Keratinocyte (primary cell): ENCODE measurements around the gene FAM114A1. TPM values are rescaled to one million over a fixed set of nuclear protein-coding genes. Genes with fewer than 3 reads are reported as not detected.

Experiments
- DNase-seq: peaks from one replicate; pipeline ENCODE4 v3.0.0-alpha.2; 2011; ENCODE audit warnings: low read depth, missing footprints, low spot score
- FAIRE-seq: peaks from 2 replicates; lab custom pipeline; 2011; peaks lifted over from hg19 to GRCh38; lab: Jason Lieb, UNC
- H2AFZ ChIP-seq: 2 replicates; pipeline ENCODE4 v1.6.0; 2012; ENCODE audit warnings: low read length, control low read depth, inconsistent platforms; ENCODE audit not compliant: control insufficient read depth
- H3K27ac ChIP-seq: 2 replicates; pipeline ENCODE4 v1.5.1; 2011; ENCODE audit warnings: low read length; ENCODE audit not compliant: control insufficient read depth, insufficient read depth
- H3K27me3 ChIP-seq: 3 replicates; pipeline ENCODE4 v1.6.0; 2011; ENCODE audit warnings: low read length; ENCODE audit not compliant: control insufficient read depth, insufficient read depth; ENCODE audit errors: extremely low read depth
- H3K36me3 ChIP-seq, 2 experiments: 2 replicates in 1 of 2; 3 replicates in 1 of 2; pipeline ENCODE4 v1.5.1; 2011; ENCODE audit warnings: low read length in 2 of 2, mild to moderate bottlenecking in 1 of 2; ENCODE audit not compliant: control insufficient read depth in 2 of 2, insufficient read depth in 2 of 2; ENCODE audit errors: extremely low read depth in 1 of 2
- H3K4me1 ChIP-seq: 3 replicates; pipeline ENCODE4 v1.5.1; 2011; ENCODE audit warnings: low read length; ENCODE audit not compliant: control insufficient read depth, insufficient read depth; ENCODE audit errors: extremely low read depth
- H3K4me2 ChIP-seq: 3 replicates; pipeline ENCODE4 v1.6.0; 2011; ENCODE audit warnings: low read depth, low read length; ENCODE audit not compliant: control insufficient read depth, insufficient read depth; ENCODE audit errors: extremely low read depth
- H3K4me3 ChIP-seq, 3 experiments: fragments of 200-600 bp in 1 of 3; sonication (generic) in 1 of 3; 2 replicates in 2 of 3; 3 replicates in 1 of 3; pipeline ENCODE4 v1.5.1; 2011 to 2016; ENCODE audit warnings: low read length in 3 of 3, mild to moderate bottlenecking in 3 of 3, control low read depth in 2 of 3, inconsistent platforms in 1 of 3, low read depth in 1 of 3, mixed read lengths in 1 of 3, mixed run types in 1 of 3, moderate library complexity in 1 of 3; ENCODE audit not compliant: control insufficient read depth in 2 of 3, insufficient read depth in 2 of 3; ENCODE audit errors: extremely low read depth in 1 of 3
- H3K79me2 ChIP-seq: 2 replicates; pipeline ENCODE4 v1.6.0; 2012; ENCODE audit warnings: low read length; ENCODE audit not compliant: control insufficient read depth, insufficient read depth
- H3K9ac ChIP-seq: 3 replicates; pipeline ENCODE4 v1.6.0; 2011; ENCODE audit warnings: low read length; ENCODE audit not compliant: control insufficient read depth, insufficient read depth; ENCODE audit errors: extremely low read depth
- H3K9me1 ChIP-seq: 3 replicates; pipeline ENCODE4 v1.6.0; 2011; ENCODE audit warnings: low read length; ENCODE audit not compliant: control insufficient read depth, insufficient read depth; ENCODE audit errors: extremely low read depth
- H3K9me3 ChIP-seq: 2 replicates; pipeline ENCODE4 v1.5.1; 2012; ENCODE audit warnings: low read depth, low read length; ENCODE audit not compliant: control insufficient read depth
- H4K20me1 ChIP-seq: 3 replicates; pipeline ENCODE4 v1.6.0; 2011; ENCODE audit warnings: low read length; ENCODE audit not compliant: control insufficient read depth, insufficient read depth; ENCODE audit errors: extremely low read depth
- EZH2 ChIP-seq: IDR thresholded peaks from one replicate; pipeline ENCODE4 v1.6.1; 2012; ENCODE audit warnings: inconsistent platforms, mild to moderate bottlenecking, low read length, moderate library complexity
- dilution Hi-C: fragments of 300-500 bp; cut with MboI; formaldehyde crosslinking; loops from one replicate; pipeline ENCODE4 v1.7.0; 2020; ENCODE audit warnings: low sequenced_read_pairs; ENCODE audit not compliant: extremely low pct_ligation_motif_present
- polyA plus RNA-seq, 5 experiments: library from polyadenylated mRNA; depleted of rRNA in 3 of 5; stranded (reverse) in 3 of 5; stranded (forward) in 1 of 5; unstranded in 1 of 5; fragments of >200 nt; gene quantifications; 1 replicate in 1 of 5; 2 replicates in 3 of 5; 3 replicates in 1 of 5; pipeline versions ENCODE4 v1.2.1 to v1.2.3, GENCODE V29; 2011 to 2012; ENCODE audit warnings: missing spikeins in 2 of 5, low read depth in 1 of 5, low replicate concordance in 1 of 5
- TF ChIP-seq, protein P1 (sequence below), 3 experiments: IDR thresholded peaks in 1 of 3; conservative IDR thresholded peaks in 1 of 3; optimal IDR thresholded peaks in 1 of 3; 2 replicates in 2 of 3; 3 replicates in 1 of 3; pipeline versions ENCODE3 to v1.5.1; 2011; ENCODE audit warnings: low read length in 3 of 3, mild to moderate bottlenecking in 3 of 3, moderate library complexity in 2 of 3, control low read depth in 1 of 3, inconsistent platforms in 1 of 3; ENCODE audit not compliant: insufficient read depth in 2 of 3; ENCODE audit errors: extremely low read depth in 1 of 3

Gene FAM114A1
- polyA plus RNA-seq, 1 donor (not counting 4 experiments of a cell fraction or from before 2014, with no cell fraction given), result 47.2 TPM

DNA sequence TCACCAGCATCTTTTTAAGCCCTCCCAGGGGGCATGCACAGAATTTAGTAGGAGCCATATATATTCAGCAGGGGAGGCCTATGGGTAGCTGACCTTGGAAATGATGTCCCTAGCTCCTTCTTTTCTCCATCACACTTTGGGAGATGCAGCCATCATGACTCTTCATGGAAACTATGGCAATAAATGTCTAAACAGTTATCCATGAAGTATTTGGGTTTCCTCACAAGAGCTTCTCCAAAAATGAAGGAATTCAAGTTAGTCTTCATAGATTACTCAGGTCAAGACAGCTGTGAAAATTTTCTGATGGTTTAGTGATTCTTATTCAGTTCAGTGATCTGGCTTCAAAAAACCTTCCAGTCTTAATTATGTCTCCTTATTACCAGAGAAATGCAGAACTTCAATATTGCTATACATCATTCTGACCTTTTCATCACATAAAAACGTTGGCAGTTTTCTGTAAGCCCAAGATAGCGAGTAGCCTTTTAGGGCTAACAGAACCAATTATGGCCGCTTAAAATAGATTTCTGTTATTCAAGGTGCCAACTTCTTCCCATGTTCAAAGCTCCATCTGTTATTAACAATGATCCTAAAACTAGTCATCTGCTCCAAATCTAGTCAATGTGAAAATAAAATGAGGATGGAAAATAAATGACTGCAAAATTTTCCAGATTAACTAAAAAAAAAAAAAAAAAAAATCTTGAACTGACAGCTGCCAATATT lies 112.1 kb downstream of the FAM114A1 start:
- no peak for FAIRE-seq
- no peaks in the 10 kb centered on the region for H3K9me1 ChIP-seq
- no peaks in the 10 kb centered on the region for H3K9me3 ChIP-seq
- H3K4me3 ChIP-seq, result no peak overlapping the region
- H3K4me1 ChIP-seq, result no peaks in the 10 kb centered on the region
- DNase-seq, result no peak
- no peaks in the 10 kb centered on the region for H4K20me1 ChIP-seq
- dilution Hi-C loops, result no loop called here
- no peak overlapping the region for H3K27ac ChIP-seq
- H2AFZ ChIP-seq, result no peak overlapping the region
- H3K4me2 ChIP-seq, result no peak overlapping the region
- no peaks in the 10 kb centered on the region for H3K79me2 ChIP-seq
- H3K9ac ChIP-seq, result no peak overlapping the region
- H3K27me3 ChIP-seq, result no peaks in the 10 kb centered on the region
- H3K36me3 ChIP-seq, result no peaks in the 10 kb centered on the region
- TF ChIP-seq EZH2, result no peak
- TF ChIP-seq, protein P1, sequence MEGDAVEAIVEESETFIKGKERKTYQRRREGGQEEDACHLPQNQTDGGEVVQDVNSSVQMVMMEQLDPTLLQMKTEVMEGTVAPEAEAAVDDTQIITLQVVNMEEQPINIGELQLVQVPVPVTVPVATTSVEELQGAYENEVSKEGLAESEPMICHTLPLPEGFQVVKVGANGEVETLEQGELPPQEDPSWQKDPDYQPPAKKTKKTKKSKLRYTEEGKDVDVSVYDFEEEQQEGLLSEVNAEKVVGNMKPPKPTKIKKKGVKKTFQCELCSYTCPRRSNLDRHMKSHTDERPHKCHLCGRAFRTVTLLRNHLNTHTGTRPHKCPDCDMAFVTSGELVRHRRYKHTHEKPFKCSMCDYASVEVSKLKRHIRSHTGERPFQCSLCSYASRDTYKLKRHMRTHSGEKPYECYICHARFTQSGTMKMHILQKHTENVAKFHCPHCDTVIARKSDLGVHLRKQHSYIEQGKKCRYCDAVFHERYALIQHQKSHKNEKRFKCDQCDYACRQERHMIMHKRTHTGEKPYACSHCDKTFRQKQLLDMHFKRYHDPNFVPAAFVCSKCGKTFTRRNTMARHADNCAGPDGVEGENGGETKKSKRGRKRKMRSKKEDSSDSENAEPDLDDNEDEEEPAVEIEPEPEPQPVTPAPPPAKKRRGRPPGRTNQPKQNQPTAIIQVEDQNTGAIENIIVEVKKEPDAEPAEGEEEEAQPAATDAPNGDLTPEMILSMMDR (optimal IDR thresholded peaks at IDR 0.05 in 1 of 3, IDR thresholded peaks at IDR 0.05 in 1 of 3, conservative IDR thresholded peaks at IDR 0.05 in 1 of 3; ENCODE audit: extremely low read depth in 1 of 3, insufficient read depth in 2 of 3, low read length in 3 of 3), result no peak

- no peaks in the 10 kb centered on the region for H3K27me3 ChIP-seq
- H3K9me1 ChIP-seq, result no peaks in the 10 kb centered on the region
- H3K27ac ChIP-seq, result no peak overlapping the region
- dilution Hi-C loops, result no loop called here
- no peak overlapping the region for H3K4me2 ChIP-seq
- no peaks in the 10 kb centered on the region for H3K79me2 ChIP-seq
- no peak overlapping the region for H3K9ac ChIP-seq
- no peak overlapping the region for H2AFZ ChIP-seq
- DNase-seq, result no peak
- FAIRE-seq, result no peak
- no peaks in the 10 kb centered on the region for H3K36me3 ChIP-seq
- H3K4me1 ChIP-seq, result no peaks in the 10 kb centered on the region
- H3K9me3 ChIP-seq, result no peaks in the 10 kb centered on the region
- H4K20me1 ChIP-seq, result no peaks in the 10 kb centered on the region
- TF ChIP-seq EZH2, result no peak
- TF ChIP-seq, protein P1 (optimal IDR thresholded peaks at IDR 0.05 in 1 of 3, IDR thresholded peaks at IDR 0.05 in 1 of 3, conservative IDR thresholded peaks at IDR 0.05 in 1 of 3; ENCODE audit: extremely low read depth in 1 of 3, insufficient read depth in 2 of 3, low read length in 3 of 3), result no peak
- H3K4me3 ChIP-seq, result no peak overlapping the region
Measured at GRCh38 chr4:38980903-38981676, 113.5 kb downstream of the FAM114A1 start.
